HG02798 (cell line): Measurements from ENCODE around the gene ACER2.
"Not testable (repeated sequence)": the region's sequence is repeated elsewhere in the genome, so short reads cannot be mapped to it uniquely, and the experiment has no call there.

Source experiments
- ATAC-seq: cut with Tn5 transposase; IDR thresholded peaks from one replicate; pipeline ENCODE4 v1.9.1; 2021; ENCODE audit warnings: mild to moderate bottlenecking; ENCODE audit not compliant: unreplicated experiment, poor library complexity

ACER2 gene

DNA sequence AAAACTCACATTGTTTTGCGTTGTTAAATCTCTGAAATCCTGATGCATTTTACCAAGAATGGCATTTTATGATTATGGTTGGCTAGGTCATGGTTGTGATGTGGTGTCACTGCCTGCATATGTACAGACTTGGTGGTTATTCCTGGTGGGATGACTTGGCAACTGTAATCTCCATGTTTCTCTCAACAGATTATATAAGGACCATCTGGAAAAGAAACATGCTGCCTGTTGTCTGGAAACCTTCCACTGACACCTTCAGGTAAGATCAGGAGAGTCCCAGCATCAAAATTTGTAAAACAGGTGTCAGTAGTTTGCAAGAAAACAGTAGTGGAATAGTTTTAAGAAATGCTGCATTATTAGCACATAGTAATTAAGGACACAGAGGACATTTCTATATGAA, 3.0 kb upstream of the ACER2 start:
- no peak for ATAC-seq

GRCh38 chr9:19408316-19408692, 505 bp upstream of the ACER2 start:
- ATAC-seq = no peak

DNA sequence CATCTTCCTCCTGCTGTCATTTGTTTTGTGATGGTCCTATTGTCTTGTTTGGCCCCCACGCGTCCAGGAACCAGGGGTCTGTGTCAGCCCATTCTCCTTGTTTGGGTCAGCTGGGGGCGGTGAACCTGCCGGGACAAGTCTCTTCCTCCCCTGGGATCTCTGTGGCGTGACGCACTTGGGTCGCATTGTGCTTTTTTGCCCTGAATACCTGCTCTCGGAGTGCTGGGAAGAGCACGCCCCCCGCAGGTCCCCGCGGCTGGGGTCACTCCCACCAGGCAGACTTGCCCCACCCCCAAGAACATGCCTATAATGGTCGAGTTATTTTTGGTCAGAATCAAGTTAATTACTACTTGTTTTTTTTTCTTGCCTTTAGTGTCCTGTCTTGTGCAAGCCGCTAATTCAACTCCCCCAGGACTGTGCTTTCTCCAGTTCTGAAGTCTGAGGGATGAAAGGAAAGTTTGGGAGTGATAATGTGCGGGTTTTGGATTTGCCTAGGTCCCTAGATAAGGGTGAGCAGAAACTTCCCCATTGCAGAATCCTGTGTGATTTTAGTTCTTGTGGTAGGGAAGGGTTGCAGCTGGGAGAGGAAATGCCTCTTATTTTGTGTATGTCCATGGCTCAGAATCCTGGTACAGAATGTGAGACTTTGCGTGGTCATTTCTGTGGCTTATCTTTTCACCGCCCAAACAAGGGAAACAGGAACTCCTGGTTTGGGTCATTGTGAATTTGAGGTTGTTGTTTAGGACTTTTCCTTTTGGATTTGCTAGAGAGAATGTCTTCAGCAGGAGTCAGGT, 789 bp downstream of the ACER2 start:
- peak; percentile 13 for ATAC-seq

GRCh38 chr9:19410195-19410503, 1.3 kb downstream of the ACER2 start:
- ATAC-seq = no peak

GRCh38 chr9:19410594-19410993, 1.8 kb downstream of the ACER2 start:
- no peak for ATAC-seq

- no peak for ATAC-seq
Measured at GRCh38 chr9:19411316-19411715, 2.5 kb downstream of the ACER2 start.

DNA sequence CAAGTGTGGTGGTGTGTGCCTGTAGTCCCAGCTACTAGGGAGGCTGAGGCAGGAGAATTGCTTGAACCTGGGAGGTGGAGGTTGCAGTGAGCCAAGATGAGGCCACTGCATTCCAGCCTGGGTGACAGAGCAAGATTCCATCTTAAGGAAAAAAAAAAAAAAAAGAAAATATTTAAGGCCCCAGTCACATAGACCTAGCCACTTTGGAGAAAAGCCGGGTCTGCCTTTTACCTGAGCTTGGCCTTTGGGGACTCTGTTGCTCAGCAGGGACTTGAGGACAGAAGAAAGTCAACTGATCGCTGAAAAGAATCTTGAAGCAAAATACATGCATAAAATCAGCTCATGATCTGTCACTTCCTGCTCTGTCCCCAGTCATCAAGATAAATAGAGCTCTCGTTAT, 4.6 kb downstream of the ACER2 start:
- ATAC-seq = not testable (repeated sequence)

GRCh38 chr9:19416143-19416542, 7.3 kb downstream of the ACER2 start:
- no peak for ATAC-seq

GRCh38 chr9:19420877-19421276, 12.1 kb downstream of the ACER2 start:
- no peak for ATAC-seq

DNA sequence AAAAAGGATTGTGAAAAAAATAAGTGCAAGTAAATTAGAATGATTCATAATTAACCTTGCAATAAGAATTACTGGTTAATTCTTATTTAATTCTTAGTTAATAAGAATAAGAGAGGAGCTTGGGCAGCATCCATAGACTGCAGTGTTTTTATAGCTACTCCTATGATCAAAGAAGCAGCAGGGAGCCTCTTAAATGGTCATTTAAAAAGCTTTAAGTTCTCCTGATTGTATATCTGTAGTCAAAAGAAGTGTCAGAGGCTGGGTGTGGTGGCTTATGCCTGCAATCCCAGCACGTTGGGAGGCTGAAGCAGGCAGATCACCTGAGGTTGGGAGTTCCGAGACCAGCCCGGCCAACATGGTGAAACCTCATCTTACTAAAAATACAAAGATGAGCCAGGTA, 14.4 kb downstream of the ACER2 start:
- ATAC-seq = no peak

DNA sequence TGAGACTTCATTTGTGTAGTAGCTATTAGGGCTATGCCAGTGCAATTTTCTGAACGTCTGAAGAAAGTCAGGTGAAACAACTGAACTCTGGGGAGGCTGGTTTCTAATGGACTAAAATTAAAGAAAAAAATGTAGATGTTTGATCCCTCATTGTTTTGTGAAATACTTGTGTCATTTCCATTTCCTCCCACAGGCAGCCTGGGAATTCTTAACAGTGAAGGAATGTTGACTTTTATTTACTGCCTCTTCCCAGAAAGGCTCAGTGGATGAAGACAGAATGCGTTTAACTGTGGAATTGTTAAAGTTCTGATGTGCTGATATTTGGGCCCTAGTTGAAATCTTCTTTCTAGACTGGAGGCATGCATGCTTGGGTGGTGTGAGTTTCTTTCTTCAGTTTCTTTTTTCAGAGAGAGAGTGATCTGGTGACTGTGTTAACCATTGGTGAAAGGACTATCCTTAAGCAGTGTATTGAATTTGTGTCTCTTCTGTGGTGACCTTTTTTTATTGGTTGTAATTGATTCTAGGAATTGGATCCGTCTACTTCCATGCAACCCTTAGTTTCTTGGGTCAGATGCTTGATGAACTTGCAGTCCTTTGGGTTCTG, 15.5 kb downstream of the ACER2 start:
- peak; percentile 94 for ATAC-seq

DNA sequence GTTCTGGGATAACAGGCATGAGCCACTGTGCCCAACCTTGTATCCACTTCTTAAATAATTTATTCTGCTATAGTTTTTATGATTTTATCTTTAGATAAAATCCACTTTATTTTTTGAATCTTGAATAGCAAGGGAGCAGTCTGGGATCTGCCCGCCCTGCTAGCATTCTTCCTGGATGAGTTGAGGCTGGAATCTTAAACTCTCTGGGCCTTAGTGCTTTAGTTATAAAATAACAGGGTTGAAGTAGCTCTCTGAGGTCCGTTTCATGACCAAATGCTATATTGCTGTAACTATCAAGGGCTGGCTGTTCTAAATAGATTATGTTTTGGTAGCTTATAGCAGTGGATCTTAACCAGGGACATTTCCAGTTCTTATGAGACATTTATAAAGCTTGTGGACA, 20.8 kb downstream of the ACER2 start:
- no peak for ATAC-seq

- ATAC-seq = no peak
Measured at GRCh38 chr9:19430201-19430760, 21.5 kb downstream of the ACER2 start.

DNA sequence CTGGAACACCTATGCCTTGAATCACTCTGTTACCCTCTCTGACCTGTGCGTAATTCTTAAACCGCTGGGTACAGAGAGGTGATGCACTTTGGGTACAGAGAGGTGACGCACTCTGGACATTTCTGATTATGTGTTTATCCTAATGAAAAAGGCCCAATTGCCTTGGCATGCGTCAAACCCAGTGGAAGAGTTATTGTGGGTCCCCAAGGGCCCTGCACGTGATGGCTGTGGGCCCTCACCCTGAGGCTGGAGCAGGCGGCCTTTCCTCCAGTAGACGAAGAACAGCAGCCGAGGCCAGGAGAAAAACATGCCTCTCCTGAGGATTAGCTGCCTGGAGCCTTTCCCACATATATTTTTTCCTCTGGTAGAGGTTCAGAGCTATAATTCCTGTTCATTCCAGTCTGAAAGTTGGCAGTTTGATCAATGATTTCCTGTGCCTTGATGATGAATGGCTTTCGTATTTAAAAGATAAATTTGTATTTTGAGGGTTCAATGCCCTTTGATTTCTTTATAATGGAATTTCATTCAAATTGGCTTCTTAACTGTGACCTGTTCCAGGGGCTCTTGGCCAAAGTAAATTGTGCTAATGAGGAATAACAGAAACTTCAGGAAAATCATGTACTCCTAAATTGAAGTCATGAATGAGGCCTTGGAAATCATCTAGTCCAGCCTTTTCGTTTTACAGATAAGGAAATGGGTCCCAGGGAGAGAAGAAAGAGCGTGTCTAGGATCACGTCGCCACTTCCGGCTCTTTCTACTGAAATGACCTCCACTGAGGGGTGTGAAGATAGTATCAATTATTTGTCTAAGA, 22.8 kb downstream of the ACER2 start:
- no peak for ATAC-seq

GRCh38 chr9:19432473-19432872, 23.7 kb downstream of the ACER2 start:
- no peak for ATAC-seq

- not testable (repeated sequence) for ATAC-seq
Measured at GRCh38 chr9:19433729-19434128, 24.9 kb downstream of the ACER2 start.

DNA sequence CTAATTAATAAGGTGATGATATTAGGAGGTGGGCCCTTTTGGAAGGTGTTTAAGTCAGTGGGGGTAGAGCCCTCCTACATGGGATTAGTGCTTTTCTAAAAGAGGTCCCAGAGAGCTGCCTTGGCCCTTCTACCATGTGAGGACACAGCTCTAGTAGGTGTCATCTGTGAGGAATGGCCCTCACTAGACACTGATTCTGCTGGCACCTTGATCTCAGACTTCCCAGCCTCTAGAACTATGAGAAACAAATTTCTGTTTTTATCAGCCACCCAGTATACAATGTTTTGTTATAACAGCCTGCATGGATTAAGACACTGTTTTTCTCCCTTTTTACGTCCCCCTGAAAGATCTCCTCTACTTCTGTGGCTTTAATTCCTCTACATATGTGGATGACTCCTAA, 31.6 kb downstream of the ACER2 start:
- no peak for ATAC-seq

DNA sequence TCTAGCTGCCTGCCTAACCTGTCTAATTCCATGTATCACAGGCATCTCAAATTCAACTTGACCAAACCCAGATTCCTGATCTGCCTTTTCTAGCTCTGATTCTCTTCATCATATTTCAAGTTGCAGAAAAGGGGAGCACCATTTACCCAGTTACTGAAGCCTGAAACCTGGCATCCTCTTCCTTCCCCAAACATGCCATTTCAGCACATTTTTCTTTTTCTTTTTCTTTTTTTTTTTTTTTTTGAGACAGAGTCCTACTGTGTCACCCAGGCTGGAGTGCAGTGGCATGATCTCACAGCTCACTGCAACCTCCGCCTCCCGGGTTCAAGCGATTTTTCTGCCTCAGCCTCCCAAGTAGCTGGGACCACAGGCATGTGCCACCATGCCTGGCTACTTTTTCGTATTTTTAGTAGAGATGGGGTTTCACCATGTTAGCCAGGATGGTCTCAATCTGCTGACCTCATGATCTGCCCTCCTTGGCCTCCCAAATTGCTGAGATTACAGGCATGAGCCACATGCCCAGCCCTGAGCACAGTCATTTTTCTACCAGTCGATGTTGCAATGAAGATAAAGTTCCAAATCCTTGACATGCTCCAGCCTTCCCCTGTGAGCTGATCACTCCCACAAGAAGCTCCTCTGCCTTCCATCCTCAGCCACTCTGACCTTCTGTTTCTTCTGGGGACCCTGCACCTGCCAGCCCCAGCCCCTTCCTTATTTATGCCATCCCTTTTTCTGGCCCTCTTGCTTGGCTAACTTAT, 32.2 kb downstream of the ACER2 start:
- ATAC-seq = no peak

GRCh38 chr9:19441730-19442129, 32.9 kb downstream of the ACER2 start:
- peak; percentile 87 for ATAC-seq

- no peak for ATAC-seq
Measured at GRCh38 chr9:19442240-19442639, 33.4 kb downstream of the ACER2 start.
